ENCODE measurements around the gene TNS3. TPM values are rescaled to one million over a fixed set of nuclear protein-coding genes. Genes with fewer than 3 reads are reported as not detected.

Gene TNS3
- total RNA-seq, 1 experiment from 2014 or later = 143 TPM

GRCh38 chr7:47548546-47548945, 33.4 kb downstream of the TNS3 start:
- intact Hi-C loops (cut with micrococcal nuclease; ENCODE audit: unreplicated experiment) = no loop called here
- Histone ChIP-seq H2AFZ (no peak overlapping the region), H3K9me2 (ENCODE audit: insufficient read depth) (no peaks in the 10 kb centered on the region), H3K79me2 (ENCODE audit: low read depth) (peaks cover 98% of the 10 kb centered on the region), H3K27ac (no peak overlapping the region; the same call in 1 of the 2 replicates), H3K36me3 (ENCODE audit: low read depth) (peaks cover 45% of the 10 kb centered on the region), H3F3A (ENCODE audit: insufficient read depth, low read depth) (peaks cover 33% of the 10 kb centered on the region; the same call in 1 of the 2 replicates), H3K4me1 (replicated peaks; ENCODE audit: insufficient read depth) (peaks cover 14% of the 10 kb centered on the region), H4K20me1 (ENCODE audit: insufficient read depth) (peaks cover 81% of the 10 kb centered on the region), H3K9me3 (ENCODE audit: insufficient read depth, low read depth) (no peaks in the 10 kb centered on the region), H3K4me3 (no peak overlapping the region), H3K4me2 (no peak overlapping the region), H3K27me3 (ENCODE audit: insufficient read depth, low read depth) (no peaks in the 10 kb centered on the region)
- no peak for DNase-seq
- TF ChIP-seq EZH2 (IDR thresholded peaks at IDR 0.05; ENCODE audit: low read depth) (no peak), CTCF (conservative IDR thresholded peaks at IDR 0.05) (no peak)
- POLR2A ChIA-PET (ENCODE audit: unreplicated experiment) = no interaction called here
- CTCF ChIA-PET = no interaction called here
- BruUV-seq (replicated peaks) = no TSS peak

GRCh38 chr7:47546733-47547494, 35.0 kb downstream of the TNS3 start:
- peaks cover 88% of the 10 kb centered on the region for H4K20me1 ChIP-seq (ENCODE audit: insufficient read depth)
- H3K79me2 ChIP-seq (ENCODE audit: low read depth) = peaks cover 98% of the 10 kb centered on the region
- intact Hi-C loops (cut with micrococcal nuclease; ENCODE audit: unreplicated experiment) = no loop called here
- H3K4me1 ChIP-seq (replicated peaks; ENCODE audit: insufficient read depth) = no peaks in the 10 kb centered on the region; the same call in 1 of the 2 replicates
- BruUV-seq (replicated peaks) = no TSS peak
- no peak overlapping the region for H3K4me3 ChIP-seq
- TF ChIP-seq CTCF (conservative IDR thresholded peaks at IDR 0.05) (no peak), EZH2 (IDR thresholded peaks at IDR 0.05; ENCODE audit: low read depth) (no peak)
- no peaks in the 10 kb centered on the region for H3K9me3 ChIP-seq (ENCODE audit: insufficient read depth, low read depth)
- H3F3A ChIP-seq (ENCODE audit: insufficient read depth, low read depth) = peaks cover 34% of the 10 kb centered on the region; the same call in 1 of the 2 replicates
- H3K4me2 ChIP-seq = no peak overlapping the region
- H3K27me3 ChIP-seq (ENCODE audit: insufficient read depth, low read depth) = no peaks in the 10 kb centered on the region
- ChIA-PET CTCF (no interaction called here), POLR2A (ENCODE audit: unreplicated experiment) (no interaction called here)
- H3K36me3 ChIP-seq (ENCODE audit: low read depth) = peaks cover 51% of the 10 kb centered on the region
- H2AFZ ChIP-seq = no peak overlapping the region
- DNase-seq = no peak
- H3K27ac ChIP-seq = no peak overlapping the region
- no peaks in the 10 kb centered on the region for H3K9me2 ChIP-seq (ENCODE audit: insufficient read depth)

- Histone ChIP-seq H3K4me1 (replicated peaks; ENCODE audit: insufficient read depth) (no peaks in the 10 kb centered on the region; the same call in 1 of the 2 replicates), H3F3A (ENCODE audit: insufficient read depth, low read depth) (peaks cover 35% of the 10 kb centered on the region; the same call in 1 of the 2 replicates), H3K9me2 (ENCODE audit: insufficient read depth) (no peaks in the 10 kb centered on the region), H3K4me2 (no peak overlapping the region), H4K20me1 (ENCODE audit: insufficient read depth) (peaks cover 86% of the 10 kb centered on the region), H3K9me3 (ENCODE audit: insufficient read depth, low read depth) (no peaks in the 10 kb centered on the region), H2AFZ (no peak overlapping the region), H3K4me3 (no peak overlapping the region), H3K36me3 (ENCODE audit: low read depth) (peaks cover 45% of the 10 kb centered on the region), H3K27ac (no peak overlapping the region), H3K79me2 (ENCODE audit: low read depth) (peaks cover 98% of the 10 kb centered on the region), H3K27me3 (ENCODE audit: insufficient read depth, low read depth) (no peaks in the 10 kb centered on the region)
- BruUV-seq (replicated peaks) = no TSS peak
- POLR2A ChIA-PET (ENCODE audit: unreplicated experiment) = no interaction called here
- TF ChIP-seq CTCF (conservative IDR thresholded peaks at IDR 0.05) = no peak
- TF ChIP-seq EZH2 (IDR thresholded peaks at IDR 0.05; ENCODE audit: low read depth) = no peak
- CTCF ChIA-PET = no interaction called here
- DNase-seq = no peak
- intact Hi-C loops (cut with micrococcal nuclease; ENCODE audit: unreplicated experiment) = no loop called here
Observed at GRCh38 chr7:47546171-47546570, 35.7 kb downstream of the TNS3 start.
